ENCODE measurements around the gene SV2B. TPM values are rescaled to one million over a fixed set of nuclear protein-coding genes. Genes with fewer than 3 reads are reported as not detected.

Gene SV2B
- total and polyA plus RNA-seq, 2 donors (not counting 1 experiment from before 2014, with no cell fraction given) = not detected

- H4K20me1 ChIP-seq (ENCODE audit: control insufficient read depth, insufficient read depth, low read length, poor library complexity, severe bottlenecking) = no peaks in the 10 kb centered on the region
- DNase-seq (no peak), ATAC-seq (ENCODE audit: low read depth) (no peak)
- H3K9me3 ChIP-seq (ENCODE audit: control extremely low read depth in 1 of 3, control insufficient read depth in 2 of 3, insufficient read depth in 1 of 3, low read length in 2 of 3) = no peaks in the 10 kb centered on the region
- intact Hi-C loops (cut with micrococcal nuclease) = no loop called here
- H3K4me1 ChIP-seq (ENCODE audit: control insufficient read depth in 2 of 2, insufficient read depth in 2 of 2, low read length in 2 of 2) = no peaks in the 10 kb centered on the region
- no peak overlapping the region for H3K27ac ChIP-seq (ENCODE audit: low read length in 2 of 2)
- H3K27me3 ChIP-seq (replicated peaks in 1 of 4; ENCODE audit: control extremely low read depth in 1 of 4, control insufficient read depth in 3 of 4, insufficient read depth in 4 of 4, low read length in 3 of 4) = peaks cover 0 to 9% (median 5%) of the 10 kb centered on the region in 4 experiments
- H3K9ac ChIP-seq (ENCODE audit: low read length) = no peak overlapping the region
- TF ChIP-seq EZH2 (IDR thresholded peaks at IDR 0.05; ENCODE audit: borderline replicate concordance, insufficient read depth, low read depth, low read length, poor library complexity, severe bottlenecking) (no peak), CTCF (IDR thresholded peaks at IDR 0.05) (no peak)
- H3K79me2 ChIP-seq (ENCODE audit: control insufficient read depth, insufficient read depth, low read length) = no peaks in the 10 kb centered on the region
- H3K27ac Mint-ChIP-seq = no peak overlapping the region
- peaks cover 57% of the 10 kb centered on the region for H3K27me3 Mint-ChIP-seq
- no peaks in the 10 kb centered on the region for H3K36me3 ChIP-seq (replicated peaks in 1 of 2; ENCODE audit: control extremely low read depth in 1 of 2, control insufficient read depth in 1 of 2, extremely low read depth in 1 of 2, insufficient read depth in 2 of 2, low read length in 1 of 2)
- WGBS (ENCODE audit: insufficient coverage) = 91% methylated on average over 2 of the region's 4 CpGs
- H3K4me2 ChIP-seq (replicated peaks; ENCODE audit: low read depth, low read length, poor library complexity, severe bottlenecking) = no peak overlapping the region
- no peak overlapping the region for H2AFZ ChIP-seq (ENCODE audit: insufficient read depth, low read depth, low read length, poor library complexity, severe bottlenecking)
- H3K9me3 Mint-ChIP-seq (ENCODE audit: insufficient read depth) = no peaks in the 10 kb centered on the region
- ChIA-PET POLR2A (no interaction called here), CTCF (no interaction called here)
- no peaks in the 10 kb centered on the region for H3K4me1 Mint-ChIP-seq
- no peak overlapping the region for H3K4me3 Mint-ChIP-seq
- H3K4me3 ChIP-seq (ENCODE audit: control extremely low read depth in 1 of 5, extremely low read depth in 1 of 5, insufficient read depth in 1 of 5, low read depth in 2 of 5, low read length in 4 of 5) = no peak overlapping the region
These were observed 8.4 kb downstream of the SV2B start for GRCh38 chr15:91108421-91108820.

GRCh38 chr15:91109885-91110284, 9.8 kb downstream of the SV2B start:
- no peak for DNase-seq
- Histone ChIP-seq H3K36me3 (replicated peaks in 1 of 2; ENCODE audit: control extremely low read depth in 1 of 2, control insufficient read depth in 1 of 2, extremely low read depth in 1 of 2, insufficient read depth in 2 of 2, low read length in 1 of 2) (no peaks in the 10 kb centered on the region), H3K9ac (ENCODE audit: low read length) (no peak overlapping the region), H3K27ac (ENCODE audit: low read length in 2 of 2) (no peak overlapping the region), H3K4me2 (replicated peaks; ENCODE audit: low read depth, low read length, poor library complexity, severe bottlenecking) (no peak overlapping the region), H4K20me1 (ENCODE audit: control insufficient read depth, insufficient read depth, low read length, poor library complexity, severe bottlenecking) (no peaks in the 10 kb centered on the region), H3K9me3 (ENCODE audit: control extremely low read depth in 1 of 3, control insufficient read depth in 2 of 3, insufficient read depth in 1 of 3, low read length in 2 of 3) (no peaks in the 10 kb centered on the region), H3K4me3 (ENCODE audit: control extremely low read depth in 1 of 5, extremely low read depth in 1 of 5, insufficient read depth in 1 of 5, low read depth in 2 of 5, low read length in 4 of 5) (no peak overlapping the region), H2AFZ (ENCODE audit: insufficient read depth, low read depth, low read length, poor library complexity, severe bottlenecking) (no peak overlapping the region), H3K4me1 (ENCODE audit: control insufficient read depth in 2 of 2, insufficient read depth in 2 of 2, low read length in 2 of 2) (no peaks in the 10 kb centered on the region), H3K79me2 (ENCODE audit: control insufficient read depth, insufficient read depth, low read length) (no peaks in the 10 kb centered on the region), H3K27me3 (replicated peaks in 1 of 4; ENCODE audit: control extremely low read depth in 1 of 4, control insufficient read depth in 3 of 4, insufficient read depth in 4 of 4, low read length in 3 of 4) (peaks cover 0 to 2% (median 2%) of the 10 kb centered on the region in 4 experiments)
- ATAC-seq (ENCODE audit: low read depth) = no peak
- H3K9me3 Mint-ChIP-seq (ENCODE audit: insufficient read depth) = no peaks in the 10 kb centered on the region
- no peak overlapping the region for H3K27ac Mint-ChIP-seq
- H3K4me1 Mint-ChIP-seq = no peaks in the 10 kb centered on the region
- WGBS (ENCODE audit: insufficient coverage) = 100% methylated on average over 1 of the region's 6 CpGs
- no peak for TF ChIP-seq CTCF (IDR thresholded peaks at IDR 0.05)
- no peak for TF ChIP-seq EZH2 (IDR thresholded peaks at IDR 0.05; ENCODE audit: borderline replicate concordance, insufficient read depth, low read depth, low read length, poor library complexity, severe bottlenecking)
- intact Hi-C loops (cut with micrococcal nuclease) = no loop called here
- CTCF ChIA-PET = no interaction called here
- H3K27me3 Mint-ChIP-seq = peaks cover 50% of the 10 kb centered on the region
- H3K4me3 Mint-ChIP-seq = no peak overlapping the region
- POLR2A ChIA-PET = no interaction called here

All from B cell (primary cell).